GM12875 (cell line): Measurements from ENCODE around the gene ZNF771.
A peak's percentile ranks its signal among the peaks of the same experiment; 100 is the strongest.

Source experiments
- H3K4me3 ChIP-seq: one replicate; pipeline ENCODE4 v1.5.1; 2011; ENCODE audit warnings: low read depth, low read length, control low read depth
- CTCF ChIP-seq: IDR thresholded peaks from 2 replicates; pipeline ENCODE4 v1.5.1; 2011; ENCODE audit warnings: low read depth, mild to moderate bottlenecking, control low read depth, inconsistent platforms, low read length, moderate library complexity, borderline replicate concordance; ENCODE audit not compliant: insufficient read depth

ZNF771 gene

DNA sequence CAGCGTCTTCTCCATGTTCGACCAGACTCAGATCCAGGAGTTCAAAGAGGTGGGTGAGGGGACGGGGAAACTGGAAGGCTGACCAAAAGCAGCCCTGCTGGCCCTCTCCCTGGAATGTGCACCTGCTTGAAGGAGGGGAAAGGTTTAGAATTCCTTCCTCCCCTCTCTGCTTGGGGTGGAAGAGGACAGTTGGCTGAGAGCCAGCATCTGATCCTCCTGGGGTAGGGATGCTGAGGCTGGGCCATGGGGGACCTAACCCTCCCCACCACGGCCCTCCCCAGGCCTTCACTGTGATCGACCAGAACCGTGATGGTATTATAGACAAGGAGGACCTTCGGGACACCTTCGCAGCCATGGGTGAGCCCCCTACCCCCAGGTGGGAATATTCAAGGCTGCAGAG, 31.5 kb upstream of the ZNF771 start:
- TF ChIP-seq CTCF, result no peak
- no peak overlapping the region for H3K4me3 ChIP-seq

DNA sequence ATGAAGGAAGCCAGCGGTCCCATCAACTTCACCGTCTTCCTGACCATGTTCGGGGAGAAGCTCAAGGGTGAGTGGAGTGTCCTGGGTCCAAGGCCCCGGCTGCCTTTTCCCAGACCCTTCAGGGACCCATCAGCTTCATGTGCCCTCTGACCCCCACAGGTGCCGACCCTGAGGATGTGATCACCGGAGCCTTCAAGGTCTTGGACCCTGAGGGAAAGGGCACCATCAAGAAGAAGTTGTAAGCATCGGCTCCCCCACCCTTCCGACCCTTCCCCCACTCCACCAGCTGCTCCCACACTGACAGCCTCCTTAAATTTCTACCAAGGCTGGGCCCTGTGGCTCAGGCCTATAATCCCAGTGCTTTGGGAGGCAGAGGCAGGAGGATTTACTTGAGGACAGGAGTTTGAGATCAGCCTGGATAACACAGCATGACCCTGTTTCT, 30.9 kb upstream of the ZNF771 start:
- H3K4me3 ChIP-seq, result no peak overlapping the region
- TF ChIP-seq CTCF, result no peak

- no peak for TF ChIP-seq CTCF
- peak overlapping the region; percentile 23 for H3K4me3 ChIP-seq
Measured at GRCh38 chr16:30377050-30377811, 30.2 kb upstream of the ZNF771 start.

- TF ChIP-seq CTCF, result no peak
- peak overlapping the region; percentile 43 for H3K4me3 ChIP-seq
Measured at GRCh38 chr16:30377812-30378235, 29.6 kb upstream of the ZNF771 start.

GRCh38 chr16:30378236-30379157, 28.9 kb upstream of the ZNF771 start:
- peak overlapping the region; percentile 54 for H3K4me3 ChIP-seq
- TF ChIP-seq CTCF, result 0 out of 2 replicates have a peak, but pooled peaks have one; percentile 6

DNA sequence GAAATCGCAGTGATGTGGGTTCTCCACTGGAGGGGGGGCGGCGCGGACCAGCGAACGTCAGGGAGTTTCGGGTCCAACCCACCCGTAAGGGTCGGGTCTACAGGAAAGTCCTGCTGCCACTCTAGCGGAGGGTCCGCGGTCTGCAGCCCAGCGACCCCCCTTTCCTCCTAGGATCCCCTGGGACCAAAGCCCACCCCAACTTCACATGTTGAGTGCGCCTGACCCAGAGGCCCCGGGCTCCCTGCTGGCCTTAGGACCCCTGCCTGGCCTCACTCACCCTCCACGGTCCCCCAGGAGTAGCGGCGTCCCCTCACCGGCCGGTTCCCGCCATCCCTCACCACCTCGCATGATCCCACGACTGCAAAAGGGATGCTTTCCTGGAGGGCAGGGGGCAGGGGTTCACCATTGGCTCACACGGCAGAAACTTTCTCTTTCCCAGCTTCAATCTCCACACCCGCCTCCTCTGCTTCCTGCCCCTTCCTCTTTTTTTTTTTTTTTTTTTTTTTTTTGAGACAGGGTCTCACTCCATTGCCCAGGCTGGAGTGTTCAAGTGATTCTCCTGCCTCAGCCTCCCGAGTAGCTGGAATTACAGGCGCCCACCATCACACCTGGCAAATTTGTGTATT, 28.1 kb upstream of the ZNF771 start:
- TF ChIP-seq CTCF, result no peak
- peak overlapping the region; percentile 29 for H3K4me3 ChIP-seq
